ENCODE data around the gene PTAR1.

DNA sequence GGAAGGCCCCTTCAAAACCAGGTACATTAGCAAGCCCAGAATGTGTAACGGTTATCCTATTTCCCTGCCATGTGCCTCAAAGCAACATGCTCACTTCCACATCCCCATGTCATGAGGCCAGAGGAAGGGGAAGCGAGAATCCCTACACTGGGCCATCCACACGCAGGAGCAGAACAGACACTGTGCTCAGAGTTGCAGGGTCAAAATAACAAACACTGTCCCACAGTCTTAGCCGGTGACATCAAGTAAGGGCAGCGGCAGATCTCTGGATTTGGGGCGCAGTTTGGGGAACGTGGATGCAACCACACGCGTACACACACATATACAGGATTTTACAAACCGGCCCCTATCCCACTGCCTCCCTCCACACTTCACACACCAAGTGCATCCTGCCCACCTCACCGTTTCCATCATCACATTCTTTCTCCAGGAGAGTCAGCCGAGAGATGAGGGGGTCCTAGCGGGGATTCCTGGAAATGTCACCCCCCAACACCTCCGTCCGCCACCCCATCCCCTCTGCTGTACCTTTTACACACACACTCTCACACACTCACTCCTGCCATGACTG, 88.4 kb downstream of the PTAR1 start:
- TF ChIP-seq JUND (IDR thresholded peaks at IDR 0.05) (no peak), ELF1 (IDR thresholded peaks at IDR 0.05; ENCODE audit: borderline replicate concordance, low read depth) (no peak), ZFX (IDR thresholded peaks at IDR 0.05) (no peak), CEBPB (IDR thresholded peaks at IDR 0.05; ENCODE audit: low read depth) (no peak), EZH2 (IDR thresholded peaks at IDR 0.05) (no peak), EGR1 (IDR thresholded peaks at IDR 0.05; ENCODE audit: low read depth) (no peak), POLR2AphosphoS5 (IDR thresholded peaks at IDR 0.05; ENCODE audit: low read depth, low read length) (no peak)
- TF ChIP-seq, protein P1, sequence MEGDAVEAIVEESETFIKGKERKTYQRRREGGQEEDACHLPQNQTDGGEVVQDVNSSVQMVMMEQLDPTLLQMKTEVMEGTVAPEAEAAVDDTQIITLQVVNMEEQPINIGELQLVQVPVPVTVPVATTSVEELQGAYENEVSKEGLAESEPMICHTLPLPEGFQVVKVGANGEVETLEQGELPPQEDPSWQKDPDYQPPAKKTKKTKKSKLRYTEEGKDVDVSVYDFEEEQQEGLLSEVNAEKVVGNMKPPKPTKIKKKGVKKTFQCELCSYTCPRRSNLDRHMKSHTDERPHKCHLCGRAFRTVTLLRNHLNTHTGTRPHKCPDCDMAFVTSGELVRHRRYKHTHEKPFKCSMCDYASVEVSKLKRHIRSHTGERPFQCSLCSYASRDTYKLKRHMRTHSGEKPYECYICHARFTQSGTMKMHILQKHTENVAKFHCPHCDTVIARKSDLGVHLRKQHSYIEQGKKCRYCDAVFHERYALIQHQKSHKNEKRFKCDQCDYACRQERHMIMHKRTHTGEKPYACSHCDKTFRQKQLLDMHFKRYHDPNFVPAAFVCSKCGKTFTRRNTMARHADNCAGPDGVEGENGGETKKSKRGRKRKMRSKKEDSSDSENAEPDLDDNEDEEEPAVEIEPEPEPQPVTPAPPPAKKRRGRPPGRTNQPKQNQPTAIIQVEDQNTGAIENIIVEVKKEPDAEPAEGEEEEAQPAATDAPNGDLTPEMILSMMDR (IDR thresholded peaks at IDR 0.05 in 2 of 3, conservative IDR thresholded peaks at IDR 0.05 in 1 of 3; ENCODE audit: borderline replicate concordance in 1 of 3, insufficient read depth in 1 of 3, low read depth in 2 of 3, low read length in 2 of 3): no peak
